ENCODE measurements around the gene CAPN2. TPM values are rescaled to one million over a fixed set of nuclear protein-coding genes. Genes with fewer than 3 reads are reported as not detected.
A peak's percentile ranks its signal among the peaks of the same experiment; 100 is the strongest.

Gene CAPN2
- total and polyA plus RNA-seq, 3 donors from 2014 or later, result 99.0 to 179 (median 174) TPM

DNA sequence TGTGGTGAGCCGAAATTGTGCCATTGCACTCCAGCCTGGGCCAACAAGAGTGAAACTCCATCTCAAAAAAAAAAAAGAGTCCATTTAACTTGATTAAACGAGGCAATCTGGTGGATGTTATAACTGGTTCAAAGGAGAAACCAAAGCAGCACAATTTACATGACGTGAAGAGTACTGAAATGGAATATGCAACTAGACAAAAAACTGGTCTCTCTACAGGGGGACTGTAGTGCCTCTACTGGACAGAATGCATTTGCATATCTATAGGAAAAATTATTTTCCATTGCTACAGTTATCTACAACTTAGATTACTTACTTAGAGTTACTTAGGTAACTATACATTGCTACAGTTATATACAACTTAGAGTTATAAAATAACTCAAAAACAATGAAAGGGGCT, 2.7 kb upstream of the CAPN2 start:
- intact Hi-C loops (cut with DNase I; ENCODE audit: low total_unique reads), result no loop called here
- no peak for DNase-seq
- Histone ChIP-seq H3K4me1 (peaks cover 56% of the 10 kb centered on the region), H3K27me3 (no peaks in the 10 kb centered on the region), H3K9me3 (no peaks in the 10 kb centered on the region), H3K27ac (peak overlapping the region in 1 of 2 donors; percentile 89), H3K4me3 (no peak overlapping the region), H3K36me3 (ENCODE audit: low read depth, missing control alignments) (no peaks in the 10 kb centered on the region)
- TF ChIP-seq, protein P1, sequence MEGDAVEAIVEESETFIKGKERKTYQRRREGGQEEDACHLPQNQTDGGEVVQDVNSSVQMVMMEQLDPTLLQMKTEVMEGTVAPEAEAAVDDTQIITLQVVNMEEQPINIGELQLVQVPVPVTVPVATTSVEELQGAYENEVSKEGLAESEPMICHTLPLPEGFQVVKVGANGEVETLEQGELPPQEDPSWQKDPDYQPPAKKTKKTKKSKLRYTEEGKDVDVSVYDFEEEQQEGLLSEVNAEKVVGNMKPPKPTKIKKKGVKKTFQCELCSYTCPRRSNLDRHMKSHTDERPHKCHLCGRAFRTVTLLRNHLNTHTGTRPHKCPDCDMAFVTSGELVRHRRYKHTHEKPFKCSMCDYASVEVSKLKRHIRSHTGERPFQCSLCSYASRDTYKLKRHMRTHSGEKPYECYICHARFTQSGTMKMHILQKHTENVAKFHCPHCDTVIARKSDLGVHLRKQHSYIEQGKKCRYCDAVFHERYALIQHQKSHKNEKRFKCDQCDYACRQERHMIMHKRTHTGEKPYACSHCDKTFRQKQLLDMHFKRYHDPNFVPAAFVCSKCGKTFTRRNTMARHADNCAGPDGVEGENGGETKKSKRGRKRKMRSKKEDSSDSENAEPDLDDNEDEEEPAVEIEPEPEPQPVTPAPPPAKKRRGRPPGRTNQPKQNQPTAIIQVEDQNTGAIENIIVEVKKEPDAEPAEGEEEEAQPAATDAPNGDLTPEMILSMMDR (IDR thresholded peaks at IDR 0.05), result no peak
- no peak for TF ChIP-seq POLR2A (IDR thresholded peaks at IDR 0.05)
- 59 to 62% methylated on average over 3 of the region's 3 CpGs for WGBS, 2 donors

DNA sequence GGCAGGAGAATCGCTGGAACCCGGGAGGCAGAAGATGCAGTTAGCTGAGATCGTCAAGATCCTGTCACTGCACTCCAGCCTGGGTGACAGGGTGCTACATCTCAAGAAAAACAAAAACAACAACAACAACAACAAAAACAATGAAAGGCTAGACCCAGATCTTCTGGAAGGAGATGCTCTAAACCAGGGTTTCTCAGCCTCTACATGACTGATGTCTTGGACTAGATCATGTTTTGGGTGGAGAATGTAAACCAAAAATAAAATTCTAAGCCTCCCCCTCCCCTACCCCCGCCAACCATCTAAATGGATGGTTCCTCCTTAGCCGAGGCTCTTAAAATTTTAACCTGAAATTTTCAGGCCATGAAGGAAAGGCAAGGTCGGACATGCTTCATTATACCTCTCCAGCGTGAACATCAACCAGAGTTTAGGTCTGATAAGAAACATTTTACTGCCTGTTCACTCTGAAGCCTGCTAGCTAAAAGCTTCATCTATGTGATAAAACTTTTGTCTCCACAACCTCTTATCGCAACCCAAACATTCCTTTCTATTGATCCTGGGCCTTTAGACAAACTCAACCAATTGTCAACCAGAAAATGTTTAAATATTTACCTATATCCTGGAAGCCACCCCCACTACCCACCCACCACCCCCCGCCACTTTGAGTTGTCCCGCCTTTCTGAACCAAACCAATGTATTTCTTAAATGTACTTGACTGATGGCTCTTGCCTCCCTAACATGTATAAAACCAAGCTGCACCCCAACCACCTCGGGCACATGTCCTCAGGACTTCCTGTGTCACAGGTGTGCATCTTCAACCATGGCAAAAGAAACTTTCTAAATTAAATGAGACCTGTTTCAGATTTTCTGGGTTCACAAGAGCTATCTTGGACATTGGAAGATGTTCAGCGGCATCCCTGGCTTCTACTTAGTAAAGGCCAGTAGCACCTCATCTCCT, 1.9 kb upstream of the CAPN2 start:
- intact Hi-C loops (cut with DNase I; ENCODE audit: low total_unique reads), result loop anchor here (5.0 kb wide), 1 partner anchor 37 kb away; no protein-coding TSS in a partner anchor
- TF ChIP-seq, protein P1 (IDR thresholded peaks at IDR 0.05), result no peak
- TF ChIP-seq POLR2A (IDR thresholded peaks at IDR 0.05), result no peak
- Histone ChIP-seq H3K36me3 (ENCODE audit: low read depth, missing control alignments) (no peaks in the 10 kb centered on the region), H3K27ac (peak overlapping the region in 1 of 2 donors; percentile 89), H3K9me3 (no peaks in the 10 kb centered on the region), H3K4me3 (no peak overlapping the region), H3K4me1 (peaks cover 53% of the 10 kb centered on the region), H3K27me3 (no peaks in the 10 kb centered on the region)
- DNase-seq, result no peak
- 86 to 91% methylated on average over 12 of the region's 12 CpGs for WGBS, 2 donors

DNA sequence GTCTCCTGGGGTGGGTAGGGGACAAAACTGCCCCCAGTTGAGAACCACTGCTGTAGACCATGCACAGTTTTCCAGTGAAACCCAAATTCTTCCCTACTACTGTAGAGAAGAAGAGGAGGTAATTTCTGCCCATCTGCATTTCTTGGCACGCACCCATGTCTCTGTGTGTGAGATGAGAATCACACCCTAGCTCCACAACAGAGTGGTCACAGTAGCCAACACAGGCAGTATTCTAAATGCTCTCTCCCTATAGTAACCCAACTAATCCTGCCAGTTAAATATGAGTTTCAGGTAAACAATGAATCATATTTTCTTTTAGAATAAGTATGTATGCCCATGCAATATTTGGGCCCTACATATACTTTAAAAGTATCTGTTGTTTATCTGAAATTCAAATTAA, 1.2 kb upstream of the CAPN2 start:
- H3K4me1 ChIP-seq, result peaks cover 50% of the 10 kb centered on the region
- intact Hi-C loops (cut with DNase I; ENCODE audit: low total_unique reads), result loop anchor here (5.0 kb wide), 1 partner anchor 36 kb away; no protein-coding TSS in a partner anchor
- no peak for TF ChIP-seq POLR2A (IDR thresholded peaks at IDR 0.05)
- TF ChIP-seq, protein P1 (IDR thresholded peaks at IDR 0.05), result no peak
- no peaks in the 10 kb centered on the region for H3K9me3 ChIP-seq
- no peaks in the 10 kb centered on the region for H3K27me3 ChIP-seq
- H3K36me3 ChIP-seq (ENCODE audit: low read depth, missing control alignments), result no peaks in the 10 kb centered on the region
- 57 to 60% methylated on average over 1 of the region's 1 CpG for WGBS, 2 donors
- no peak for DNase-seq
- no peak overlapping the region for H3K4me3 ChIP-seq
- peak overlapping the region in 1 of 2 donors; percentile 29 for H3K27ac ChIP-seq

DNA sequence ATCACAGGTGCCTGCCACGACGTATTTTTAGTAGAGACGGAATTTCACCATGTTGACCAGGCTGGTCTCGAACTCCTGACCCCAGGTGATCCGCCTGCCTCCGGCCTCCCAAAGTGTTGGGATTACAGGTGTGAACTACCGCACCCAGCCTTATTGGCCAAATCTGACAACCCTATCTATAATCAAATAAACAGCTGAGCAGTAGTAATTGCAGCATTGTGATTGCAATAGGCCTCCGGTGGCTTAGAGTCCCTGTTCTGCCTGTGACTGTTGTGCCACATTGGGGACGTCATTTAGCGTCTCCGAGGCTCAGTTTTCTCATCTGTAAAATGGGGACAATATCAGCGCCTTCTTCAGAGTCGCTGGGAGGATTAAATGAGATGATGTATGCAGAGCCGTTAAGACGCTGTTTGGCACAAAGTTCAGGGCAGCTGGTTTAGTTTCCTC, 569 bp upstream of the CAPN2 start:
- TF ChIP-seq POLR2A (IDR thresholded peaks at IDR 0.05), result no peak
- TF ChIP-seq, protein P1 (IDR thresholded peaks at IDR 0.05), result no peak
- Histone ChIP-seq H3K27ac (peak overlapping the region; percentile 87 to 95), H3K36me3 (ENCODE audit: low read depth, missing control alignments) (no peaks in the 10 kb centered on the region), H3K9me3 (no peaks in the 10 kb centered on the region), H3K4me1 (peaks cover 48% of the 10 kb centered on the region), H3K4me3 (peak overlapping the region; percentile 74 to 81), H3K27me3 (no peaks in the 10 kb centered on the region)
- intact Hi-C loops (cut with DNase I; ENCODE audit: low total_unique reads), result loop anchor here (5.0 kb wide), 1 partner anchor 36 kb away; no protein-coding TSS in a partner anchor
- 46 to 56% methylated on average over 15 of the region's 15 CpGs for WGBS, 2 donors
- DNase-seq, result no peak

Measured in testis (tissue), 3 donors.